GM23338 (cell line): ENCODE measurements around the gene HOXA5. TPM values are rescaled to one million over a fixed set of nuclear protein-coding genes. Genes with fewer than 3 reads are reported as not detected.

ENCODE experiments used
- ATAC-seq: fragments of 200-7000 bp; cut with Tn5 transposase; 3 replicates; pipeline ENCODE4 v1.9.1; 2020
- DNase-seq: peaks from one replicate; pipeline ENCODE4 v3.0.0-alpha.2; 2015; ENCODE audit warnings: low spot score
- H2AFZ ChIP-seq: fragments of 200-600 bp; sonication (generic); 2 replicates; pipeline ENCODE4 v1.8.0; 2016; ENCODE audit warnings: antibody characterized with exemption, mild to moderate bottlenecking, moderate library complexity
- H3F3A ChIP-seq: fragments of 200-600 bp; sonication (generic); replicated peaks from 2 replicates; pipeline ENCODE4 v1.8.0; 2017; ENCODE audit warnings: antibody characterized with exemption, mixed run types, low read depth
- H3K27ac ChIP-seq: fragments of 200-600 bp; sonication (generic); 2 replicates; pipeline ENCODE4 v1.6.1; 2016; ENCODE audit warnings: low read depth
- H3K27me3 ChIP-seq: fragments of 200-600 bp; sonication (generic); 2 replicates; pipeline ENCODE4 v1.8.0; 2016; ENCODE audit warnings: mild to moderate bottlenecking, mixed run types, moderate library complexity; ENCODE audit not compliant: insufficient read depth
- H3K36me3 ChIP-seq: fragments of 200-600 bp; sonication (generic); 2 replicates; pipeline ENCODE4 v1.8.0; 2016; ENCODE audit warnings: mild to moderate bottlenecking; ENCODE audit not compliant: insufficient read depth
- H3K4me1 ChIP-seq: fragments of 200-600 bp; sonication (generic); 2 replicates; pipeline ENCODE4 v1.8.0; 2016; ENCODE audit warnings: mild to moderate bottlenecking, moderate library complexity; ENCODE audit not compliant: insufficient read depth
- H3K4me2 ChIP-seq: fragments of 200-600 bp; sonication (generic); 2 replicates; pipeline ENCODE4 v1.7.1; 2017; ENCODE audit warnings: mixed run types
- H3K4me3 ChIP-seq: fragments of 200-600 bp; sonication (generic); 2 replicates; pipeline ENCODE4 v1.6.1; 2016; ENCODE audit warnings: mixed run types
- H3K79me2 ChIP-seq: fragments of 200-600 bp; sonication (generic); replicated peaks from 2 replicates; pipeline ENCODE4 v1.8.0; 2017; ENCODE audit warnings: mild to moderate bottlenecking; ENCODE audit not compliant: insufficient read depth
- H3K9me2 ChIP-seq: fragments of 200-600 bp; sonication (generic); 2 replicates; pipeline ENCODE4 v1.8.0; 2017; ENCODE audit not compliant: insufficient read depth
- H4K20me1 ChIP-seq: fragments of 200-600 bp; sonication (generic); replicated peaks from 2 replicates; pipeline ENCODE4 v1.8.0; 2017; ENCODE audit warnings: mild to moderate bottlenecking; ENCODE audit not compliant: insufficient read depth
- H3K27ac Mint-ChIP-seq: 2 replicates; pipeline ENCODE4 v1.8.0; 2020; ENCODE audit warnings: inconsistent platforms, mild to moderate bottlenecking, moderate library complexity, mixed read lengths
- H3K27me3 Mint-ChIP-seq: 3 replicates; pipeline ENCODE4 v1.8.0; 2022; ENCODE audit warnings: low read depth, mild to moderate bottlenecking, moderate library complexity, mixed read lengths, inconsistent platforms; ENCODE audit not compliant: insufficient read depth, poor library complexity
- H3K36me3 Mint-ChIP-seq: 3 replicates; pipeline ENCODE4 v1.8.0; 2021; ENCODE audit warnings: low read depth, mild to moderate bottlenecking, inconsistent platforms, moderate library complexity, mixed read lengths
- H3K4me1 Mint-ChIP-seq: 3 replicates; pipeline ENCODE4 v1.8.0; 2020; ENCODE audit warnings: mild to moderate bottlenecking, inconsistent platforms, mixed read lengths
- H3K4me3 Mint-ChIP-seq: 3 replicates; pipeline ENCODE4 v1.8.0; 2021; ENCODE audit warnings: moderate library complexity, mild to moderate bottlenecking, inconsistent platforms, mixed read lengths
- H3K9me3 Mint-ChIP-seq: 3 replicates; pipeline ENCODE4 v1.8.0; 2020; ENCODE audit warnings: moderate library complexity, mild to moderate bottlenecking, inconsistent platforms, mixed read lengths
- CREB1 ChIP-seq: fragments of 250-450 bp; sonication (Bioruptor Pico); IDR thresholded peaks from 2 replicates; pipeline ENCODE4 v1.5.0; 2020; ENCODE audit warnings: low read depth, mild to moderate bottlenecking, moderate library complexity
- EZH2 ChIP-seq: fragments of 200-600 bp; sonication (generic); IDR thresholded peaks from one replicate; pipeline ENCODE4 v1.8.0; 2017; ENCODE audit warnings: antibody characterized with exemption, mild to moderate bottlenecking, low read depth; ENCODE audit not compliant: unreplicated experiment
- EZH2phosphoT487 ChIP-seq: fragments of 200-600 bp; sonication (generic); IDR thresholded peaks from one replicate; pipeline ENCODE4 v1.8.1; 2018; ENCODE audit warnings: antibody characterized with exemption; ENCODE audit not compliant: unreplicated experiment
- JUNB ChIP-seq: IDR thresholded peaks from one replicate; pipeline ENCODE4 v1.6.1; 2016; ENCODE audit warnings: antibody characterized with exemption; ENCODE audit not compliant: unreplicated experiment
- NANOG ChIP-seq: IDR thresholded peaks from 2 replicates; pipeline ENCODE4 v1.6.1; 2016; ENCODE audit warnings: antibody characterized with exemption, borderline replicate concordance
- POLR2AphosphoS5 ChIP-seq: IDR thresholded peaks from 2 replicates; pipeline ENCODE4 v1.6.1; 2016; ENCODE audit warnings: antibody characterized with exemption, low read depth
- STAT1 ChIP-seq: IDR thresholded peaks from one replicate; pipeline ENCODE4 v1.6.1; 2016; ENCODE audit warnings: antibody characterized with exemption; ENCODE audit not compliant: unreplicated experiment
- ZNF114 ChIP-seq: fragments of 250-450 bp; sonication (Bioruptor Pico); IDR thresholded peaks from 2 replicates; pipeline ENCODE4 v1.5.0; 2020; ENCODE audit warnings: mild to moderate bottlenecking, moderate library complexity
- ZNF331 ChIP-seq: fragments of 250-450 bp; sonication (Bioruptor Pico); IDR thresholded peaks from 2 replicates; pipeline ENCODE4 v1.5.0; 2020; ENCODE audit warnings: low read depth, mild to moderate bottlenecking, moderate library complexity
- ZNF462 ChIP-seq: fragments of 250-450 bp; sonication (Bioruptor Pico); IDR thresholded peaks from 2 replicates; pipeline ENCODE4 v1.5.0; 2020; ENCODE audit warnings: mild to moderate bottlenecking, moderate library complexity
- polyA plus RNA-seq: library from polyadenylated mRNA; unstranded; fragments of >200 nt; fragmentation: Nextera tagmentation; extraction: Ambion mirVana; gene quantifications from 2 replicates; pipeline ENCODE4 v1.2.1, GENCODE V29; 2016
- total RNA-seq: library from RNA; depleted of rRNA; stranded (reverse); fragments of >200 nt; shearing (Covaris generic); gene quantifications from 2 replicates; pipeline ENCODE4 v1.2.3, GENCODE V29; 2014
- TF ChIP-seq, protein P1 (sequence below), 2 experiments: fragments of 200-600 bp in 1 of 2; sonication (generic) in 1 of 2; conservative IDR thresholded peaks; 2 replicates each; pipeline versions ENCODE4 v1.5.1 to v1.6.1; 2016 to 2017; ENCODE audit warnings: antibody characterized with exemption in 2 of 2, low read depth in 2 of 2, mild to moderate bottlenecking in 2 of 2, moderate library complexity in 1 of 2
- TF ChIP-seq, protein P2 (sequence below): IDR thresholded peaks from one replicate; pipeline ENCODE4 v1.6.1; 2018; ENCODE audit warnings: antibody characterized with exemption; ENCODE audit not compliant: unreplicated experiment
- TF ChIP-seq, protein P3 (sequence below): IDR thresholded peaks from 2 replicates; pipeline ENCODE4 v1.6.1; 2016; ENCODE audit warnings: antibody characterized with exemption

Gene HOXA5
- total and polyA plus RNA-seq, 2 experiments from 2014 or later: not detected

- Histone ChIP-seq H3K9me2 (no peaks in the 10 kb centered on the region), H3K4me1 (peaks cover 11% of the 10 kb centered on the region; the same call in 1 of the 2 replicates), H4K20me1 (peaks cover 71% of the 10 kb centered on the region), H3K4me2 (peak within 1 kb of the TSS; percentile 84), H3K27ac (no peak within 1 kb of the TSS), H2AFZ (peak within 1 kb of the TSS; percentile 56; the same call in 1 of the 2 replicates), H3K36me3 (no peaks in the 10 kb centered on the region), H3K4me3 (peak within 1 kb of the TSS; percentile 62), H3K79me2 (no peaks in the 10 kb centered on the region), H3F3A (peaks cover 55% of the 10 kb centered on the region), H3K27me3 (peaks cover 100% of the 10 kb centered on the region)
- Mint-ChIP-seq H3K36me3 (no peaks in the 10 kb centered on the region), H3K4me3 (peak within 1 kb of the TSS; percentile 53), H3K4me1 (no peaks in the 10 kb centered on the region; the same call in 2 of the 3 replicates), H3K27ac (no peak within 1 kb of the TSS), H3K27me3 (peaks cover 96% of the 10 kb centered on the region), H3K9me3 (no peaks in the 10 kb centered on the region; the same call in 2 of the 3 replicates)
- DNase-seq: peak; percentile 89
- TF ChIP-seq, protein P1, sequence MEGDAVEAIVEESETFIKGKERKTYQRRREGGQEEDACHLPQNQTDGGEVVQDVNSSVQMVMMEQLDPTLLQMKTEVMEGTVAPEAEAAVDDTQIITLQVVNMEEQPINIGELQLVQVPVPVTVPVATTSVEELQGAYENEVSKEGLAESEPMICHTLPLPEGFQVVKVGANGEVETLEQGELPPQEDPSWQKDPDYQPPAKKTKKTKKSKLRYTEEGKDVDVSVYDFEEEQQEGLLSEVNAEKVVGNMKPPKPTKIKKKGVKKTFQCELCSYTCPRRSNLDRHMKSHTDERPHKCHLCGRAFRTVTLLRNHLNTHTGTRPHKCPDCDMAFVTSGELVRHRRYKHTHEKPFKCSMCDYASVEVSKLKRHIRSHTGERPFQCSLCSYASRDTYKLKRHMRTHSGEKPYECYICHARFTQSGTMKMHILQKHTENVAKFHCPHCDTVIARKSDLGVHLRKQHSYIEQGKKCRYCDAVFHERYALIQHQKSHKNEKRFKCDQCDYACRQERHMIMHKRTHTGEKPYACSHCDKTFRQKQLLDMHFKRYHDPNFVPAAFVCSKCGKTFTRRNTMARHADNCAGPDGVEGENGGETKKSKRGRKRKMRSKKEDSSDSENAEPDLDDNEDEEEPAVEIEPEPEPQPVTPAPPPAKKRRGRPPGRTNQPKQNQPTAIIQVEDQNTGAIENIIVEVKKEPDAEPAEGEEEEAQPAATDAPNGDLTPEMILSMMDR (conservative IDR thresholded peaks at IDR 0.05; ENCODE audit: low read depth in 2 of 2): no peak
- peak; percentile 89 for TF ChIP-seq EZH2
- TF ChIP-seq, protein P2, sequence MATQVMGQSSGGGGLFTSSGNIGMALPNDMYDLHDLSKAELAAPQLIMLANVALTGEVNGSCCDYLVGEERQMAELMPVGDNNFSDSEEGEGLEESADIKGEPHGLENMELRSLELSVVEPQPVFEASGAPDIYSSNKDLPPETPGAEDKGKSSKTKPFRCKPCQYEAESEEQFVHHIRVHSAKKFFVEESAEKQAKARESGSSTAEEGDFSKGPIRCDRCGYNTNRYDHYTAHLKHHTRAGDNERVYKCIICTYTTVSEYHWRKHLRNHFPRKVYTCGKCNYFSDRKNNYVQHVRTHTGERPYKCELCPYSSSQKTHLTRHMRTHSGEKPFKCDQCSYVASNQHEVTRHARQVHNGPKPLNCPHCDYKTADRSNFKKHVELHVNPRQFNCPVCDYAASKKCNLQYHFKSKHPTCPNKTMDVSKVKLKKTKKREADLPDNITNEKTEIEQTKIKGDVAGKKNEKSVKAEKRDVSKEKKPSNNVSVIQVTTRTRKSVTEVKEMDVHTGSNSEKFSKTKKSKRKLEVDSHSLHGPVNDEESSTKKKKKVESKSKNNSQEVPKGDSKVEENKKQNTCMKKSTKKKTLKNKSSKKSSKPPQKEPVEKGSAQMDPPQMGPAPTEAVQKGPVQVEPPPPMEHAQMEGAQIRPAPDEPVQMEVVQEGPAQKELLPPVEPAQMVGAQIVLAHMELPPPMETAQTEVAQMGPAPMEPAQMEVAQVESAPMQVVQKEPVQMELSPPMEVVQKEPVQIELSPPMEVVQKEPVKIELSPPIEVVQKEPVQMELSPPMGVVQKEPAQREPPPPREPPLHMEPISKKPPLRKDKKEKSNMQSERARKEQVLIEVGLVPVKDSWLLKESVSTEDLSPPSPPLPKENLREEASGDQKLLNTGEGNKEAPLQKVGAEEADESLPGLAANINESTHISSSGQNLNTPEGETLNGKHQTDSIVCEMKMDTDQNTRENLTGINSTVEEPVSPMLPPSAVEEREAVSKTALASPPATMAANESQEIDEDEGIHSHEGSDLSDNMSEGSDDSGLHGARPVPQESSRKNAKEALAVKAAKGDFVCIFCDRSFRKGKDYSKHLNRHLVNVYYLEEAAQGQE: no peak
- TF ChIP-seq STAT1: no peak
- no peak for TF ChIP-seq JUNB
- TF ChIP-seq ZNF462 (CRISPR knock-in tag): no peak
- TF ChIP-seq ZNF114 (CRISPR knock-in tag): no peak
- TF ChIP-seq, protein P3, sequence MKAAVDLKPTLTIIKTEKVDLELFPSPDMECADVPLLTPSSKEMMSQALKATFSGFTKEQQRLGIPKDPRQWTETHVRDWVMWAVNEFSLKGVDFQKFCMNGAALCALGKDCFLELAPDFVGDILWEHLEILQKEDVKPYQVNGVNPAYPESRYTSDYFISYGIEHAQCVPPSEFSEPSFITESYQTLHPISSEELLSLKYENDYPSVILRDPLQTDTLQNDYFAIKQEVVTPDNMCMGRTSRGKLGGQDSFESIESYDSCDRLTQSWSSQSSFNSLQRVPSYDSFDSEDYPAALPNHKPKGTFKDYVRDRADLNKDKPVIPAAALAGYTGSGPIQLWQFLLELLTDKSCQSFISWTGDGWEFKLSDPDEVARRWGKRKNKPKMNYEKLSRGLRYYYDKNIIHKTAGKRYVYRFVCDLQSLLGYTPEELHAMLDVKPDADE: no peak
- TF ChIP-seq NANOG: no peak
- TF ChIP-seq EZH2phosphoT487: peak; percentile 84
- TF ChIP-seq ZNF331 (CRISPR knock-in tag): no peak
- TF ChIP-seq CREB1 (CRISPR knock-in tag): no peak
- TF ChIP-seq POLR2AphosphoS5: no peak
- ATAC-seq: peak; percentile 83
Observed at GRCh38 chr7:27130540-27131389, 12.7 kb downstream of the HOXA5 start, which contains the start of gene HOXA4. HOXA4 (minus strand) TSS chr7:27130757; CDS start chr7:27130733, 24 bp downstream.
